ENCODE results near the gene OR9A2.

- no peak for TF ChIP-seq CTCF (IDR thresholded peaks at IDR 0.05; ENCODE audit: low read depth, low read length)
- TF ChIP-seq EZH2phosphoT487 (IDR thresholded peaks at IDR 0.05; ENCODE audit: low read depth): no peak
Measured at GRCh38 chr7:143073556-143073955, 46.6 kb upstream of the OR9A2 start.

Measured in OCI-LY3 (cell line).